GM21390 (cell line): ENCODE data around the gene FAM181B.

ENCODE experiments used
- ATAC-seq: cut with Tn5 transposase; IDR thresholded peaks from one replicate; pipeline ENCODE4 v1.9.1; 2021; ENCODE audit not compliant: unreplicated experiment

Gene FAM181B

DNA sequence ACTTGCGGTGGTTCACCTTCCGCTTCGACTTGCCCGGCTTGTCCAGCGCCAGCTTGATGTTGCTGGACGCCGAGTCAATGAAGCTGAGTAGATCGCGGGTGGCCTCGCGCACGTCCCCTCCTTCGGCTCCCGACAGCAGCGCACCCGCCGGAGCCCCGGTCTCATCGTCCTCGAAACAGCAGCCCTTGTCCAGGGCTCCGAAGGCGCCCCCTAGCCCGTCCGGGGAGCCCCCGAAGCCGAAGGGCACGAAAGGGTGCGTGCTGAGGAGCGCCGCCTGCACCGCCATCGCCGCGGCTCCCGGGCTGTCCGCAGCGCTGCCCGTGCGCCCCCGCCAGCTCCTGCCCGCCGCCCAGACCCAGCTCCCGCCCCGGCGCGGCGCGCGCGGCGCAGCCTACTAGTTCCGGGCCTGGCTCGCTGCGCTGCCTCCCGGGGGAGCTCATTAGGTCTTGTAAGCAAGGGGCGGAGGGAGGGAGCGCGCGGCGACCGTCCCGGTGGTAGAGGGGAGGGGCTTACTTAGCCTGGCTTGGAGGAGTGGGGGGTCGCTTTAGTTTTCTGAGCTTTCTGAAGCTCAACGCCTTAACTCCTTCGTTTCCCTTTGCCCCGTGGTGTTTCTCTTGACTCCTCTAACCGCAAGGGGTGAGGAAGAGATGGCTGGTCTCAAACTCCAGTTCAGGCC is at the start of gene FAM181B:
FAM181B (minus strand) TSS at position 421 of the 676 bp plus-strand sequence; CDS start at position 286, 135 bp downstream.
- peak; percentile 63 for ATAC-seq

DNA sequence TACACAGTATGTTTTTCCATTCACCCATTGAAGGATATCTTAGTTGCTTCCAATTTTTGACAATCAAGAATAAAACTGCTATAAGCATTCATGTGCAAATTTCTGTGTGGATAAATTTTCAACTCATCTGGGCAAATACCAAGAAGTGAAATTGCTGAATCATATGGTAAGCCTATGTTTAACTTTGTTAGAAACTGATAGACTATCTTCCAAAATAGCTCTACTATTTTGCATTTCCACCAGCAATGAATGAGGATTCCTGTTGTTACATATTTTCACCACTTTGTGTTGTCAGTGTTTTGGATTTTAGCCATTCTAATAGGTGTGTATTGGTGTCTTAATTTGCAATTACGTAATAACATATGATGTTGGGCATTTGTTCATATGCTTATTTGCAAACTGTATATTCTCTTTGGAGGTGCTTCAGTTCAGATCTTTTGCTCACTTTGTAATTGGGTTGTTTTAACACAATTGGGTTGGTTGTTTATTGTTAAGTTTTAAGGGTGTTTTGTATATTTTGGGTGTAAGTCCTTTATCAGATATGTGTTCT is 49.2 kb upstream of the FAM181B start:
- no peak for ATAC-seq

GRCh38 chr11:82778776-82779175 is 45.1 kb upstream of the FAM181B start:
- ATAC-seq = no peak

GRCh38 chr11:82776377-82776776 is 42.7 kb upstream of the FAM181B start:
- ATAC-seq = no peak

DNA sequence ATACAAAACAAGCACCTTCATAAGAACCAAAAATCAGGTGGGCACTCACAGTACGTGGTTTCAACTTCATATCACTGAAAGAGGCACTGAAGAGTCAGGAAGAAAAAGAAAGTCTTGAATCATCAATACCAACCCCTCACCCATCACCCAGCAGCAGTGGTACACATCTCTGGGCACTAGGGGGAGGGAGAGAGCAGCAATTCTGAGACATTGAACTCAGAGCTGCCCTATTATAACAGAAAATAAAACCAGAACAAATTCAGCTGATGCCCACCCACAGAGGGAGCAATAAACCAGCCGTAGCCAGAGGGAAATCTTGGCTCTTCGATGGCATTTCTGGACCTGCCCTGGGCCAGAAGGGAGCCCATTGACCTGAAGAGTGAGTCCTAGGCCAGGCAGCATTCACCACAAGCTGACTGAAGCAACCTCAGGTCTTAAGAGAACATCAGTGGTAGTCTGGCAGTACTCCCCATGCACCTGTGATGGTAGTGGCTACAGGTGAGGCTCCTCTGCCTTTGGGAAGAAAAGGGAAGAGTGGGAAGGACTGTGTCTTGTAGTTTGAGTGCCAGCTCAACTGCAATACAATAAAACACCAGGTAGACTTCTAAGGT is 42.2 kb upstream of the FAM181B start:
- peak; percentile 96 for ATAC-seq

DNA sequence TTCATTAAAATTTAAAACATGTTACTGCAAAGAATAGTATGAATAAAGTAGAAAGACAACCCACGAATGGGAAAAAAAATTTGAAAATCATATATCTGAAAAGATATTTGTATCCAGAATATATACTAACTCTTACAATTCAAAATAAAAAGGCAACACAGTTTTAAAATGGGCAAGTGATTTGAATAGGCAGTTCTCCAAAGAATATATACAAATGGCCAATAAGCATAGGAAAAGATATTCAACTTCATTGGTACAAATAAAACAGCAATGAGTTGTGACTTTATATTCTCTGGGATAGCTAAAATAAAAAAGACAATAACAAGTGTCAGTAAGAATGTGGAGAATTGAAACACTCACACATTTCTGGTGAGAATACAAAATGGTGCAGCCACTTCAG is 41.6 kb upstream of the FAM181B start:
- no peak for ATAC-seq

DNA sequence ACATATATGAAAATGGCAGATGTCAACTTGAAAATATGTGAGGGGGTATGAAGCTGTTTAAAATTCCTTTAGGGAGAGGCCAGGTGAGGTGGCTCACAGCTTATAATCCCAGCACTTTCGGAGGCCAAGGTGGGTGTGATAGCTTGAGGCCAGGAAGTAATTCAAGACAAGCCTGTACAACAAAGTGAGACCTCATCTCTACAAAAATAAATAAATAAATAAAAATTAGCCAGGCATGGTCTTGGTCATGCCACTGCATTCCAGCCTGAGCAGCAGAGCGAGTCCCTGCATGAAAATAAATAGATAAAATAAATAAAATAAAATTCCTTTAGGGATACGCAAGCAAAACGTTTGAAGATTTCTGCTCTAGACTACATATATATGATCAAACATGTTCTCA is 38.1 kb upstream of the FAM181B start:
- ATAC-seq = no peak

DNA sequence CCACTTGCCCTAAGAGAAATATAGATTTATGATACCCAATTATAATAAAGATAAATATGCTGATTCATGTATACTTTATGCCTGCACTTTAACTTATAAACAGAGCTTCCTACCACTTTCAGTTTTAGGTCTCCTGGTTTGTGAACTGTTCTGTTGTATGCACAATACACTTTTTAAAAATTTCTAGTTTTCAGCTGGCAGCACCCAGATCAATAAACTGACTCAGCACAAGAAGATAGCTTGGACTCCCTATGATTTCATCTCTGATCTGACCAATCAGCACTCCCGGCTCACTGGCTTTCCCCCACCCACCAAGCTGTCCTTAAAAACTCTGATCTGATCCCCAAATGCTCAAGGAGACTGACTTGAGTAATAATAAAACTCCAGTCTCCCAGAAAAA is 33.5 kb upstream of the FAM181B start:
- no peak for ATAC-seq

DNA sequence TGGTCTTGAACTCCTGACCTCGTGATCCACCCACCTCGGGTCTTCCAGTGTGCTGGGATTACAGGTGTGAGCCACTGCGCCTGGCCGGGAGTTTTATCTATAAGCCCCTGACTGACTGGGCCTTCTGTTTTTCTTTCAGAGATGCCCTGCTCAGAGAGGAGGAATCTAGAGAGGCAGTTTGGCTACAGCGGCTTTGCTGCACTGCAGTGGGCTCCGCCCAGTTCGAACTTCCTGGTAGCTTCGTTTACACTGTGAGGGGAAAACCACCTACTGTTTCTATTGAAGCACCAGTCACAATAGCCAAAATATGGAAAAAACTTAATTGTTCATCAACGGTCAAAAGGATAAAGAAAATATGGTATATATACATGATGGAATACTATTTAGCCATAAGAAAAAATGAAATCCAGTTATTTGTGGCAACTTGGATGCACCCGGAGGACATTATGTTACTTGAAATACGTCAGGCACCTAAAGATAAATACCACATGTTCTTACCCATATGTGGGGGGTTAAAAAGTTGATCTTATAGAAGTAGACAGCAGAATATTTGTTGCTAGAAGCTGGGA is 31.9 kb upstream of the FAM181B start:
- no peak for ATAC-seq

GRCh38 chr11:82763167-82763566 is 29.5 kb upstream of the FAM181B start:
- no peak for ATAC-seq

DNA sequence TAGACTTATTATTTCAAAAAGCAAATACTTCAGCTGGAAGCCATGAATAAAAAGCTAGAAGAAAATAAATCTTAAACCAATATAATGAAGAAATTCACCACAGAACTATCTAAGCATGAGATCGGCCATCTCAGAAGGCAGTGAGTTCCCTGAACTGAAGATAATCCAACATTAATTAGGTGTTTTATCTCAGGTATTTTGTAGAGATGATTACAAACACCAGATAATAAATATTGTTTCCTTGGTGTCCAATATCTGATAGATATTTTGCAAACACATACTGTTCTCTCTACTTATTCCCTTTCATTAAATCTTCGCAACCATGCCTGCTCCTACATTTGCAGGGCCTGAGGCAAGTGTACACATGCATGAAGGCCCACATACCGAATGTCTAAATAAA is 26.0 kb upstream of the FAM181B start:
- no peak for ATAC-seq

DNA sequence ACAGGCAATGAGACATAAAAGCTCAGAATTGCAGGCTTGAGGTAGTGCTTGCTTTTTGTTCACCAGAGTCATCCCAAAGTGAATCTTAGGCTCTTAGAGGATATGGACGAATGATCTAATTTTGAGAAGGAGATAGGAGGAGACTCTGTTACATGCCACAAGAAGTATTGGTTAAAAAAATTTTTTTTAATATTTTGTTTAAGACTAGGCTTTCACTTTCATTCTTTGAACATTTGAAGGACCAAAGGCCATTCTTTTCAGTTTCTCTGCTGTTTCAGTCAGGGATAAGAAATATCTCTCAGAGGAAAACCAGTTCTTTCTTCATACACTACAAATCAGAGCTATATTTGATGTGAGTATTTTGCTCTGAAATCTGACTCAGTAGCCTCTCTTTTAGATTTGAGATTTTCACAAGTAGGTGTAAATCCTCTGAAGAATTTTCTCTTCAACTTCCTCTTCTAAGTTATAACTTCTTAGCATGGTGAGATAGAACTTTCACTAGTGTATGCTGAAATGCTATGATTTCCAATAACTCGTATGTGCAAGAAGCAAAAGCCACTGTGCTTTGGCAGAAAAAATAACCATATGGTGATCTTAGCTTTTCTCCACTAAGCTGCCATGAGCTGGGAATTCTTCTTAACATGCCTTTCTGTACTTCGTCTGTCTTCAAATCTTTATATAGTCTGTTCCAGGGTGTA is 24.1 kb upstream of the FAM181B start:
- no peak for ATAC-seq

DNA sequence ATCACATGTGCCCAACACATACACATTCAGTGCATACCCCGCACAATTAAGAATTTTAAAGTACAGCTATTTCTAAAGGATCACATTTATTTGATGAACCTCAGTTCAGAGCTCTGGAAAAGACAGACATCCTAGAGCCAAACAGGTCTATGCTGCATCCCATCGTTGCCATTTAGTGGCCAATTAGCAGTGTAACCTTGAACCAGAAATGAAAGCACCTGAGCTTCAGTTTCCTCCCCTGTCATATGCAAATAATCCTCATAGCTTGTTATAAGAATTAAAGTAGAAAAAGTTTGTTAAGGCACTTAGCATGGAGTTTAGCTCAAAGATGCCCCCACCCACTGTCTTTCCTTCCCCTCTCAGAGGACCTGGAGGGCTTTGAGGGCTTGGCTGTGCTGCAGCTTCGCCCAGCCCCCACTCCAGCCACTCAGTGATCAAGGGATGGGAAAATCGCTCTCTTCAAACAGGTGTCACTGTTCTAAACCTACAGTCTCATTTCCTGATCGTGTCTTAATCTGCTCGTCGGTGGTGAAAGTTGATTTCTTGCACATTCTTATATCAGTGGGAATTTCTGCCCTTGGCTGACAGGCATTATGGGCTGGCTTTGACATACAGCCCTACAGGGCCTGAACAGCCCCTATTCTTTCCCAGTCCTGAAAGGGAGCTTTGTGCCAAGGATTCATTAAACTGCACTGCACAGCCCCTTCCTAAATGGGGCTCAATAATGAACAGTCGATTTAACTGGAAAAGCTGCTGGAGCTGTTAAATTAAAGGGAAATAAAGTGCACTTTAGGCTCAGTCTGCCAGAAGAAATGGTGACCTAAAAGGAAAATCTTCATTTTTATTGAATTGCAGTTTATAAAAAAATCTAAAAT is 23.3 kb upstream of the FAM181B start:
- ATAC-seq = no peak

DNA sequence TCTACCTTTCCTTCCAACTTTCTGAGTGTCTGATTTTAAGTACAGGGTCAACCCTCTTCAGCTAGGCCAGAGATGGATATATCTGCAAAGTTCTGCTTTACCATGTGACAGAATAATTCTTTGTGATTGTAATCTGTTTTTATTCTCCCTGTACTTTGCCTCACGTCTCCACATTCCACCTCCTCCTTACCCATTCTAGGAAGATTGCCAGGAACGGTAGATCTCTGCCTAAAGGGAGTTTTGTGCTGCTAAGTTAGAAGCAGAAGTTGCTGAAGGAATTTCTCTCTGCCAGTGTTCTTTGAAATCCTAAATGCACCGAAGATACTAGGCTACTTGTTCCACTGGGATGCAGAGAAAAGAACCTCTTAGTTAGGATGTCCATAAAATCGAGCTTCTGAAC is 20.7 kb upstream of the FAM181B start:
- no peak for ATAC-seq

GRCh38 chr11:82753921-82754320 is 20.3 kb upstream of the FAM181B start:
- ATAC-seq = no peak

GRCh38 chr11:82752801-82753200 is 19.1 kb upstream of the FAM181B start:
- no peak for ATAC-seq

DNA sequence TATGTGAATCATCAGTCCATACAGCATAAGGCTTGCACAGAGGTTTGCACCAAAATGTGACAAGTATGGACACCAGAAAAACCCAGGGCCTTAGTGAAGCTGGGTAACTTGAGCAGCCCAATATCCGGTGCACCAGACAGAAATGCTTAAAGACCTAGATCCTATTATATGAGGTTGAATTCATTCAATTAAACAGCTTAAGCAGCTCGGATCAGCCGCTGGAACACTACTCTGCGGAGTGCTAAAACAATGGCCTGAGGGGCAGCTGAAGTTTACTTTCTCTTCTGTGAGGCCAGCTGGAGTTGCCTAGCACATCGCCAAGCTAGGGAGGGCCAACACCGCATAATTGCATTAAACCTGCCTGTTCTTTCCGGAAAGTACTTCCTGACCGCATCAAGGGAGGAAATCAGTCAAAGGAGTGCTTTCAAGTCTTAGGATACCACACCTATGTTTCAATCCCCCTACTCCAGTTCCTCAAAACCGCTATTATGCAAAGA is 17.0 kb upstream of the FAM181B start:
- ATAC-seq = no peak

GRCh38 chr11:82747471-82747870 is 13.8 kb upstream of the FAM181B start:
- no peak for ATAC-seq

- no peak for ATAC-seq
Observed at GRCh38 chr11:82738091-82738490, 4.4 kb upstream of the FAM181B start.

DNA sequence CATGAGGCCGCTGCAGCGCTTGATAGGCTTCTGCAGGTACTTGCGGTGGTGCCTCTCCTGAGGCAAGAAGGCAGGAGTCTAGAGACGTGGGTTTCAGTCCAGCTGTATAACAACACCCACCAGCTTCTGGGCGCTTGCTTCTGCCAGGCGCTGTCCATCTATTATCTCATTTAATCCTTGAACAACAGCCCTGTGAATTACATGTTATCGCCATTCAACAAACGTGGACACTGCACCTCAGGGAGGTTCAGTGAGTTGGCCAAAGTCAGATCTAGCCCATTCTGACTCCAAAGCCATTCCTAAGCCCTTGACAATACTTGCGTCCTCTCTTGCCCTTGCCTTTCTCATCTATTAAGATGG is 436 bp upstream of the FAM181B start:
- ATAC-seq = no peak
